HEK293T (cell line): ENCODE measurements around the gene DTNB.

Source experiments
- CTCF ChIA-PET: fragments of 350-600 bp; formaldehyde crosslinking; extraction: SDS; loops from one replicate; lab custom pipeline; 2021; ENCODE audit warnings: antibody characterized with exemption, inconsistent platforms; lab: Yijun Ruan, JAX
- POLR2A ChIA-PET: fragments of 350-600 bp; formaldehyde crosslinking; extraction: SDS; loops from one replicate; lab custom pipeline; 2020; ENCODE audit warnings: antibody characterized with exemption, inconsistent platforms; lab: Yijun Ruan, JAX
- DNase-seq: peaks from one replicate; pipeline ENCODE4 v3.0.0; 2012; ENCODE audit warnings: mixed read lengths; ENCODE audit errors: extremely low spot score
- ARNT ChIP-seq: fragments of 450-650 bp; IDR thresholded peaks from 2 replicates; pipeline ENCODE4 v1.6.1; 2017; ENCODE audit warnings: mild to moderate bottlenecking
- BHLHE40 ChIP-seq: fragments of 450-650 bp; IDR thresholded peaks from 2 replicates; pipeline ENCODE4 v1.6.1; 2016; ENCODE audit warnings: mild to moderate bottlenecking, moderate library complexity, borderline replicate concordance
- CTBP1 ChIP-seq: fragments of 450-650 bp; IDR thresholded peaks from 2 replicates; pipeline ENCODE4 v1.6.1; 2016; ENCODE audit warnings: borderline replicate concordance
- ELF4 ChIP-seq: fragments of 450-650 bp; IDR thresholded peaks from 2 replicates; pipeline ENCODE4 v1.6.1; 2017; ENCODE audit warnings: antibody characterized with exemption
- FOXA1 ChIP-seq: fragments of 450-650 bp; IDR thresholded peaks from 2 replicates; pipeline ENCODE4 v1.6.1; 2016; ENCODE audit warnings: mild to moderate bottlenecking
- FOXK2 ChIP-seq: fragments of 450-650 bp; IDR thresholded peaks from 2 replicates; pipeline ENCODE4 v1.6.1; 2016; ENCODE audit warnings: mild to moderate bottlenecking
- FOXM1 ChIP-seq: fragments of 450-650 bp; IDR thresholded peaks from 2 replicates; pipeline ENCODE4 v1.6.1; 2017; ENCODE audit warnings: mild to moderate bottlenecking, borderline replicate concordance
- HDGF ChIP-seq: fragments of 450-650 bp; IDR thresholded peaks from 2 replicates; pipeline ENCODE4 v1.6.1; 2017; ENCODE audit warnings: antibody characterized with exemption, borderline replicate concordance
- L3MBTL2 ChIP-seq: fragments of 450-650 bp; conservative IDR thresholded peaks from 2 replicates; pipeline ENCODE4 v1.6.1; 2016; ENCODE audit warnings: mild to moderate bottlenecking
- LEF1 ChIP-seq: fragments of 450-650 bp; IDR thresholded peaks from 2 replicates; pipeline ENCODE4 v1.6.1; 2017; ENCODE audit warnings: mild to moderate bottlenecking, borderline replicate concordance
- NFRKB ChIP-seq: fragments of 450-650 bp; IDR thresholded peaks from 2 replicates; pipeline ENCODE4 v1.6.1; 2016; ENCODE audit warnings: mild to moderate bottlenecking, moderate library complexity
- PKNOX1 ChIP-seq: fragments of 450-650 bp; IDR thresholded peaks from 2 replicates; pipeline ENCODE4 v1.6.1; 2016
- SP1 ChIP-seq: fragments of 450-650 bp; IDR thresholded peaks from 2 replicates; pipeline ENCODE4 v1.6.1; 2017
- SUZ12 ChIP-seq: fragments of 450-650 bp; IDR thresholded peaks from 2 replicates; pipeline ENCODE4 v1.6.1; 2016; ENCODE audit warnings: mild to moderate bottlenecking
- TARDBP ChIP-seq: fragments of 450-650 bp; IDR thresholded peaks from 2 replicates; pipeline ENCODE4 v1.6.1; 2016
- ZNF384 ChIP-seq: fragments of 450-650 bp; IDR thresholded peaks from 2 replicates; pipeline ENCODE4 v1.6.1; 2016

DTNB gene

GRCh38 chr2:25473758-25474340, 199.5 kb downstream of the DTNB start:
- POLR2A ChIA-PET, result interaction anchor here (0.9 kb wide), 1 partner anchor 112 kb away, joined by 4 read pairs; no protein-coding TSS in a partner anchor
- CTCF ChIA-PET, result no interaction called here
- DNase-seq, result peak; percentile 53
- TF ChIP-seq CTBP1 (no peak), SUZ12 (no peak), FOXA1 (no peak), SP1 (no peak), PKNOX1 (no peak), LEF1 (no peak), ZNF384 (no peak), L3MBTL2 (no peak), ELF4 (no peak), NFRKB (no peak), HDGF (no peak), FOXM1 (no peak), TARDBP (no peak), ARNT (no peak), FOXK2 (no peak)

- no peak for TF ChIP-seq ZNF384
- TF ChIP-seq BHLHE40, result no peak
- no peak for TF ChIP-seq L3MBTL2
- TF ChIP-seq FOXA1, result no peak
- TF ChIP-seq NFRKB, result no peak
- no peak for TF ChIP-seq PKNOX1
- TF ChIP-seq TARDBP, result no peak
- no peak for TF ChIP-seq SUZ12
- no peak for TF ChIP-seq LEF1
- ChIA-PET POLR2A (interaction anchor here (0.9 kb wide), 1 partner anchor 111 kb away, joined by 4 read pairs; no protein-coding TSS in a partner anchor), CTCF (no interaction called here)
- no peak for DNase-seq
Observed at GRCh38 chr2:25473131-25473530, 200.2 kb downstream of the DTNB start.

GRCh38 chr2:25470806-25471205, 202.6 kb downstream of the DTNB start:
- CTCF ChIA-PET, result interaction anchor here (0.7 kb wide), 1 partner anchor 128 kb away, joined by 3 read pairs; no protein-coding TSS in a partner anchor
- POLR2A ChIA-PET, result no interaction called here
- DNase-seq, result no peak
- TF ChIP-seq ARNT (no peak), L3MBTL2 (no peak), SP1 (no peak), HDGF (no peak), CTBP1 (no peak), FOXK2 (no peak), ELF4 (no peak), FOXM1 (no peak), BHLHE40 (no peak), SUZ12 (no peak), FOXA1 (no peak), LEF1 (no peak), TARDBP (no peak), NFRKB (no peak), PKNOX1 (no peak), ZNF384 (no peak)

GRCh38 chr2:25467743-25468142, 205.6 kb downstream of the DTNB start:
- no peak for DNase-seq
- CTCF ChIA-PET, result no interaction called here
- POLR2A ChIA-PET, result no interaction called here
- TF ChIP-seq ELF4 (no peak), SP1 (no peak), FOXM1 (no peak), SUZ12 (no peak), CTBP1 (no peak), FOXA1 (no peak), FOXK2 (no peak), PKNOX1 (no peak), LEF1 (no peak), HDGF (no peak), TARDBP (no peak), L3MBTL2 (no peak), ARNT (no peak), ZNF384 (no peak), NFRKB (no peak), BHLHE40 (no peak)

GRCh38 chr2:25462021-25462420, 211.4 kb downstream of the DTNB start:
- DNase-seq, result no peak
- ChIA-PET CTCF (no interaction called here), POLR2A (no interaction called here)
- no peak for TF ChIP-seq ZNF384
- TF ChIP-seq FOXM1, result no peak
- TF ChIP-seq HDGF, result no peak
- TF ChIP-seq CTBP1, result no peak
- TF ChIP-seq ELF4, result no peak
- no peak for TF ChIP-seq NFRKB
- no peak for TF ChIP-seq TARDBP
- TF ChIP-seq LEF1, result no peak
- no peak for TF ChIP-seq L3MBTL2
- TF ChIP-seq SP1, result no peak
- no peak for TF ChIP-seq SUZ12
- no peak for TF ChIP-seq PKNOX1
- TF ChIP-seq FOXA1, result no peak
- TF ChIP-seq ARNT, result no peak
- TF ChIP-seq FOXK2, result no peak
- no peak for TF ChIP-seq BHLHE40
